GM18951 (cell line): ENCODE data around the gene ONECUT2.
"Not testable (repeated sequence)": the region's sequence is repeated elsewhere in the genome, so short reads cannot be mapped to it uniquely, and the experiment has no call there.

ENCODE experiments used
- POLR2A ChIP-seq: IDR thresholded peaks from 4 replicates; pipeline ENCODE4 v1.6.1; 2011; ENCODE audit warnings: mild to moderate bottlenecking; ENCODE audit not compliant: insufficient read length, insufficient read depth; ENCODE audit errors: extremely low read depth
- in situ Hi-C: fragments of 300-500 bp; cut with MboI; formaldehyde crosslinking; loops from one replicate; pipeline ENCODE4 v1.12.0; 2022; ENCODE audit warnings: low sequenced_read_pairs, mixed read lengths, inconsistent platforms; ENCODE audit not compliant: unreplicated experiment

ONECUT2 gene

GRCh38 chr18:57434536-57435494, at the start of gene ONECUT2:
Gene ONECUT2, plus strand, starts transcription at chr18:57435374. Its CDS starts 343 bp downstream, at chr18:57435717.
- in situ Hi-C loops = loop anchor here (25.0 kb wide), 1 partner anchor 573 kb away; no protein-coding TSS in a partner anchor
- TF ChIP-seq POLR2A = no peak

GRCh38 chr18:57389271-57389670, 45.9 kb upstream of the ONECUT2 start:
- in situ Hi-C loops = no loop called here

GRCh38 chr18:57390044-57390443, 45.1 kb upstream of the ONECUT2 start:
- TF ChIP-seq POLR2A = no peak
- in situ Hi-C loops = no loop called here

More at GRCh38 chr18:57389271-57389670, 45.9 kb upstream of the ONECUT2 start:
- TF ChIP-seq POLR2A = no peak

- in situ Hi-C loops = not testable (repeated sequence)
These were observed 40.4 kb upstream of the ONECUT2 start for GRCh38 chr18:57394749-57395148.

GRCh38 chr18:57396831-57397230, 38.3 kb upstream of the ONECUT2 start:
- in situ Hi-C loops = not testable (repeated sequence)

- no peak for TF ChIP-seq POLR2A
These were observed 37.6 kb upstream of the ONECUT2 start for GRCh38 chr18:57397440-57398132.

GRCh38 chr18:57404345-57404744, 30.8 kb upstream of the ONECUT2 start:
- in situ Hi-C loops = no loop called here
- no peak for TF ChIP-seq POLR2A

More at GRCh38 chr18:57397440-57398132, 37.6 kb upstream of the ONECUT2 start:
- in situ Hi-C loops = no loop called here

- TF ChIP-seq POLR2A = no peak
- in situ Hi-C loops = no loop called here
These were observed 25.5 kb upstream of the ONECUT2 start for GRCh38 chr18:57409650-57410049.

- in situ Hi-C loops = no loop called here
- no peak for TF ChIP-seq POLR2A
These were observed 24.4 kb upstream of the ONECUT2 start for GRCh38 chr18:57410749-57411148.

GRCh38 chr18:57416542-57416941, 18.6 kb upstream of the ONECUT2 start:
- no peak for TF ChIP-seq POLR2A
- in situ Hi-C loops = no loop called here

- in situ Hi-C loops = no loop called here
- no peak for TF ChIP-seq POLR2A
These were observed 12.8 kb upstream of the ONECUT2 start for GRCh38 chr18:57422313-57422872.

GRCh38 chr18:57423821-57424220, 11.4 kb upstream of the ONECUT2 start:
- in situ Hi-C loops = no loop called here
- no peak for TF ChIP-seq POLR2A

- in situ Hi-C loops = loop anchor here (25.0 kb wide), 1 partner anchor 563 kb away; no protein-coding TSS in a partner anchor
- no peak for TF ChIP-seq POLR2A
These were observed 10.1 kb upstream of the ONECUT2 start for GRCh38 chr18:57425096-57425495.
